SH-SY5Y (cell line): Measurements from ENCODE around the gene ATP6V1G2.

Source experiments
- GATA2 ChIP-seq: IDR thresholded peaks from 2 replicates; pipeline ENCODE4 v1.6.1; 2011; ENCODE audit warnings: mild to moderate bottlenecking, low read depth, low read length
- GATA3 ChIP-seq: IDR thresholded peaks from 2 replicates; pipeline ENCODE4 v1.6.1; 2011; ENCODE audit warnings: low read depth, mild to moderate bottlenecking, low read length, moderate library complexity

- no peak for TF ChIP-seq GATA2
- TF ChIP-seq GATA3: no peak
Measured at GRCh38 chr6:31576897-31577578, 30.6 kb upstream of the ATP6V1G2 start.
